ENCODE data around the gene ZBTB40. TPM values are rescaled to one million over a fixed set of nuclear protein-coding genes. Genes with fewer than 3 reads are reported as not detected.

Gene ZBTB40
- total RNA-seq, 1 experiment from 2014 or later = 16.3 TPM

DNA sequence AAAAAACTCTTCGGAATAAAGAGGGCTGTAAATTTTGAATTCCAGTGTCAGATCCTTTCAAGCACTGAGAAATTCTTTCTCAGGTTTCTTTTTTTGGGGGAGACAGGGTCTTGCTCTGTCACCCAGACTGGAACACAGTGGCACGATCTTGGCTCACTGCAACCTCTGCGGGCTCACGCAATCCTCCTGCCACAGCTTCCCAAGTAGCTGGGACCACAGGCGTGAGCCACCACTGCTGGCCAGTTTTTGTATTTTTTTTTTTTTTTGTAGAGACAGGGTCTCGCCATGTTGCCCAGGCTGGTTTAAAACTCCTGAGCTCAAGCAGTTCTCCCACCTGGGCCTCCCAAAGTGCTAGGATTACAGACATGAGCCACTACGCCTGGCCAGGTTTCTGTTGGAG, 76.8 kb downstream of the ZBTB40 start:
- H4K5ac ChIP-seq (ENCODE audit: insufficient read length, low read depth, low read length) = no peak overlapping the region
- no peak overlapping the region for H4K8ac ChIP-seq (replicated peaks; ENCODE audit: insufficient read length, low read depth, low read length)
- H2AK5ac ChIP-seq (ENCODE audit: insufficient read length, low read length) = no peak overlapping the region
- no peak overlapping the region for H3K56ac ChIP-seq (ENCODE audit: insufficient read length, low read depth, low read length)
- H2BK20ac ChIP-seq (ENCODE audit: low read depth, low read length, poor library complexity, severe bottlenecking) = no peak overlapping the region
- H4K91ac ChIP-seq (ENCODE audit: insufficient read length, low read depth, low read length) = no peak overlapping the region
- H3K23ac ChIP-seq (ENCODE audit: insufficient read length, low read depth, low read length) = no peak overlapping the region
- no peaks in the 10 kb centered on the region for H3K79me2 ChIP-seq (ENCODE audit: insufficient read depth, low read length)
- H3K27ac ChIP-seq (ENCODE audit: insufficient read length, low read depth, low read length) = no peak overlapping the region
- Mint-ChIP-seq H3K4me1 (peaks cover 0 to 6% of the 10 kb centered on the region in 2 experiments; a peak in 1 of 4 replicates), H3K4me3 (no peak overlapping the region), H3K27ac (0 out of 7 replicates have a peak overlapping the region, but pooled peaks of 1 of the 3 experiments have one; percentile 82), H3K36me3 (ENCODE audit: insufficient read depth in 1 of 3, low read depth in 3 of 3) (peaks cover 2 to 34% (median 8%) of the 10 kb centered on the region in 3 experiments), H3K27me3 (ENCODE audit: low read depth) (no peaks in the 10 kb centered on the region), H3K9me3 (no peaks in the 10 kb centered on the region)
- H2BK15ac ChIP-seq (ENCODE audit: low read depth, low read length) = no peak overlapping the region
- H2BK120ac ChIP-seq (ENCODE audit: low read depth, low read length, poor library complexity, severe bottlenecking) = no peak overlapping the region
- no peaks in the 10 kb centered on the region for H3K9me3 ChIP-seq (ENCODE audit: control insufficient read depth, low read depth, low read length)
- no peak overlapping the region for H3K14ac ChIP-seq (ENCODE audit: insufficient read depth, low read length)
- H3T11ph ChIP-seq (ENCODE audit: low read length) = no peak overlapping the region
- no peak overlapping the region for H2BK5ac ChIP-seq (ENCODE audit: insufficient read length, low read length)
- no peak overlapping the region for H3K9ac ChIP-seq (ENCODE audit: extremely low read depth, insufficient read length, low read length)
- H3K4me2 ChIP-seq (ENCODE audit: insufficient read depth, insufficient read length, low read length) = no peak overlapping the region
- DNase-seq = no peak
- H4K20me1 ChIP-seq (ENCODE audit: control insufficient read depth, insufficient read depth, insufficient read length) = no peaks in the 10 kb centered on the region
- H2AFZ ChIP-seq (ENCODE audit: low read length) = no peak overlapping the region
- no peak overlapping the region for H3K18ac ChIP-seq (ENCODE audit: insufficient read length, low read depth, low read length)
- WGBS (ENCODE audit: extremely low coverage, insufficient read length, low lambda C conversion rate) = no CpG with 5 or more reads among the region's 7 CpGs
- TF ChIP-seq, protein P1, sequence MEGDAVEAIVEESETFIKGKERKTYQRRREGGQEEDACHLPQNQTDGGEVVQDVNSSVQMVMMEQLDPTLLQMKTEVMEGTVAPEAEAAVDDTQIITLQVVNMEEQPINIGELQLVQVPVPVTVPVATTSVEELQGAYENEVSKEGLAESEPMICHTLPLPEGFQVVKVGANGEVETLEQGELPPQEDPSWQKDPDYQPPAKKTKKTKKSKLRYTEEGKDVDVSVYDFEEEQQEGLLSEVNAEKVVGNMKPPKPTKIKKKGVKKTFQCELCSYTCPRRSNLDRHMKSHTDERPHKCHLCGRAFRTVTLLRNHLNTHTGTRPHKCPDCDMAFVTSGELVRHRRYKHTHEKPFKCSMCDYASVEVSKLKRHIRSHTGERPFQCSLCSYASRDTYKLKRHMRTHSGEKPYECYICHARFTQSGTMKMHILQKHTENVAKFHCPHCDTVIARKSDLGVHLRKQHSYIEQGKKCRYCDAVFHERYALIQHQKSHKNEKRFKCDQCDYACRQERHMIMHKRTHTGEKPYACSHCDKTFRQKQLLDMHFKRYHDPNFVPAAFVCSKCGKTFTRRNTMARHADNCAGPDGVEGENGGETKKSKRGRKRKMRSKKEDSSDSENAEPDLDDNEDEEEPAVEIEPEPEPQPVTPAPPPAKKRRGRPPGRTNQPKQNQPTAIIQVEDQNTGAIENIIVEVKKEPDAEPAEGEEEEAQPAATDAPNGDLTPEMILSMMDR (conservative IDR thresholded peaks at IDR 0.05) = no peak
- H3K27me3 ChIP-seq (ENCODE audit: insufficient read depth, low read length) = no peaks in the 10 kb centered on the region
- no peaks in the 10 kb centered on the region for H3K4me1 ChIP-seq (ENCODE audit: insufficient read depth, low read length)
- no peak overlapping the region for H2BK12ac ChIP-seq (ENCODE audit: insufficient read length, low read depth, low read length)
- no peak overlapping the region for H3K4ac ChIP-seq (ENCODE audit: low read depth, low read length)
- no peaks in the 10 kb centered on the region for H3K23me2 ChIP-seq (ENCODE audit: insufficient read length, low read depth, low read length, poor library complexity, severe bottlenecking)
- H3K79me1 ChIP-seq (ENCODE audit: insufficient read depth, low read depth, low read length, poor library complexity, severe bottlenecking) = no peaks in the 10 kb centered on the region
